WTC11 (cell line): ENCODE data around the gene ADCY2.

Source experiments
- JUN ChIP-seq: sonication (generic); formaldehyde crosslinking; IDR thresholded peaks from 2 replicates; pipeline ENCODE4 v1.8.0; 2023; ENCODE audit warnings: mild to moderate bottlenecking, missing genetic modification reagents
- MXD4 ChIP-seq: fragments of 250-450 bp; sonication (Bioruptor Pico); IDR thresholded peaks from 2 replicates; pipeline ENCODE4 v1.8.0; 2021; ENCODE audit warnings: mild to moderate bottlenecking, moderate library complexity, borderline replicate concordance
- TF ChIP-seq, protein P1 (sequence below): sonication (generic); formaldehyde crosslinking; IDR thresholded peaks from 2 replicates; pipeline ENCODE4 v1.8.1; 2023; ENCODE audit warnings: mild to moderate bottlenecking, missing genetic modification reagents, moderate library complexity
- TF ChIP-seq, protein P2 (sequence below): fragments of 250-450 bp; sonication (Bioruptor Pico); conservative IDR thresholded peaks from 2 replicates; pipeline ENCODE4 v1.9.0; 2021; ENCODE audit warnings: mild to moderate bottlenecking
- TF ChIP-seq, protein P3 (sequence below): fragments of 200-600 bp; IDR thresholded peaks from 2 replicates; pipeline ENCODE4 v1.8.0; 2022; ENCODE audit warnings: antibody characterized with exemption
- TF ChIP-seq, protein P4 (sequence below): sonication (generic); formaldehyde crosslinking; IDR thresholded peaks from 2 replicates; pipeline ENCODE4 v1.8.1; 2023; ENCODE audit warnings: mild to moderate bottlenecking, moderate library complexity, missing genetic modification reagents
- TF ChIP-seq, protein P5 (sequence below): sonication (generic); formaldehyde crosslinking; IDR thresholded peaks from 2 replicates; pipeline ENCODE4 v1.8.1; 2022; ENCODE audit warnings: low read depth, mild to moderate bottlenecking, moderate library complexity, missing genetic modification reagents, borderline replicate concordance

DNA sequence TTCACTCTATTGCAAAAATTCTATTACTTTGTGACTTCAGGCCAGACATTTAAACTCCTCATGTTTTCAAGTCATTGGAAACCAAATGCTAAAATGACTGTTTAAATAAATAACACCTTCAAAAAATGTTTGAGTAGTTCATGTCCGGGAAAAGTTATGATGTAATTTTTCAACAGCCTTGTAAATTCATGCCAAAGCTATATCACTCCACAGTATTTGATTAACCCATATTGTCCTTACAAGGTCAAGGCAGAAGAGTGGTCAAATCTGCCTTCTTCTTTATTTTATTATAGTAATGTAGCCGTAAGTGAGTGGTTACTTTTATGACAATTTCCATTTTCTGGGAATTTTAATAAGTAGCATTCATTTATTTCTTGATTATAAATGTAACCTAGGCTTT, 72.8 kb downstream of the ADCY2 start:
- TF ChIP-seq, protein P1, sequence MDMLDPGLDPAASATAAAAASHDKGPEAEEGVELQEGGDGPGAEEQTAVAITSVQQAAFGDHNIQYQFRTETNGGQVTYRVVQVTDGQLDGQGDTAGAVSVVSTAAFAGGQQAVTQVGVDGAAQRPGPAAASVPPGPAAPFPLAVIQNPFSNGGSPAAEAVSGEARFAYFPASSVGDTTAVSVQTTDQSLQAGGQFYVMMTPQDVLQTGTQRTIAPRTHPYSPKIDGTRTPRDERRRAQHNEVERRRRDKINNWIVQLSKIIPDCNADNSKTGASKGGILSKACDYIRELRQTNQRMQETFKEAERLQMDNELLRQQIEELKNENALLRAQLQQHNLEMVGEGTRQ (CRISPR knock-in tag) = no peak
- TF ChIP-seq, protein P2, sequence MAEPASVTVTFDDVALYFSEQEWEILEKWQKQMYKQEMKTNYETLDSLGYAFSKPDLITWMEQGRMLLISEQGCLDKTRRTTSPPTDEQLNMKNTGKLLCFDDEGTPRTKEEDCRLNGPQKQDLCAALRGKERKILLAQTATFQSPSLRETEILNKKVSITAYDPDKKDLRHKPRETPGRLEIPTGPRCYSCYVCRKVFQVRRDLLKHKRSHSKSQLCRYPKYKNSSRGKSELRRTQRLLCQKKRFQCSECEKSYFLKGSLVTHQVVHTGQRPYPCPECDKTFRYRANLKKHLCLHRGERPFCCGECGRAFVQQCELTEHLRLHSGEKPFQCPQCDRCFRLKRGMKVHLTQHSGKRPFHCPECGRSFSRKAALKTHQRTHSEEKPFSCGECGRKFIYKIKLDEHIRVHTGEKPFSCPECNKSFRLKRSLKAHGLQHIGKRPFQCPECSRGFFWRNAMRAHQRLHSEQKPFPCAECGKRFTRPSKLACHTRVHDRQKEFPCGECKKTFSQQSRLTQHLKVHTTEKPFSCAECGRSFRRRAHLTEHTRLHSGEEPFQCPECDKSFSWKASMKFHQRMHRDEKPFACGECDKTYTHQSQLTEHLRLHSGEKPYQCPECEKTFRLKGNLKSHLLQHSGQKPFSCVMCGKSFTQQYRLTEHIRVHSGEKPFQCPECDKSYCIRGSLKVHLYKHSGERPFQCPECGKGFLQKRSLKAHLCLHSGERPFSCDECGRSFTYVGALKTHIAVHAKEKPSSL (CRISPR knock-in tag) = no peak
- TF ChIP-seq, protein P3, sequence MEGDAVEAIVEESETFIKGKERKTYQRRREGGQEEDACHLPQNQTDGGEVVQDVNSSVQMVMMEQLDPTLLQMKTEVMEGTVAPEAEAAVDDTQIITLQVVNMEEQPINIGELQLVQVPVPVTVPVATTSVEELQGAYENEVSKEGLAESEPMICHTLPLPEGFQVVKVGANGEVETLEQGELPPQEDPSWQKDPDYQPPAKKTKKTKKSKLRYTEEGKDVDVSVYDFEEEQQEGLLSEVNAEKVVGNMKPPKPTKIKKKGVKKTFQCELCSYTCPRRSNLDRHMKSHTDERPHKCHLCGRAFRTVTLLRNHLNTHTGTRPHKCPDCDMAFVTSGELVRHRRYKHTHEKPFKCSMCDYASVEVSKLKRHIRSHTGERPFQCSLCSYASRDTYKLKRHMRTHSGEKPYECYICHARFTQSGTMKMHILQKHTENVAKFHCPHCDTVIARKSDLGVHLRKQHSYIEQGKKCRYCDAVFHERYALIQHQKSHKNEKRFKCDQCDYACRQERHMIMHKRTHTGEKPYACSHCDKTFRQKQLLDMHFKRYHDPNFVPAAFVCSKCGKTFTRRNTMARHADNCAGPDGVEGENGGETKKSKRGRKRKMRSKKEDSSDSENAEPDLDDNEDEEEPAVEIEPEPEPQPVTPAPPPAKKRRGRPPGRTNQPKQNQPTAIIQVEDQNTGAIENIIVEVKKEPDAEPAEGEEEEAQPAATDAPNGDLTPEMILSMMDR = no peak
- no peak for TF ChIP-seq MXD4 (CRISPR knock-in tag)
- TF ChIP-seq, protein P4, sequence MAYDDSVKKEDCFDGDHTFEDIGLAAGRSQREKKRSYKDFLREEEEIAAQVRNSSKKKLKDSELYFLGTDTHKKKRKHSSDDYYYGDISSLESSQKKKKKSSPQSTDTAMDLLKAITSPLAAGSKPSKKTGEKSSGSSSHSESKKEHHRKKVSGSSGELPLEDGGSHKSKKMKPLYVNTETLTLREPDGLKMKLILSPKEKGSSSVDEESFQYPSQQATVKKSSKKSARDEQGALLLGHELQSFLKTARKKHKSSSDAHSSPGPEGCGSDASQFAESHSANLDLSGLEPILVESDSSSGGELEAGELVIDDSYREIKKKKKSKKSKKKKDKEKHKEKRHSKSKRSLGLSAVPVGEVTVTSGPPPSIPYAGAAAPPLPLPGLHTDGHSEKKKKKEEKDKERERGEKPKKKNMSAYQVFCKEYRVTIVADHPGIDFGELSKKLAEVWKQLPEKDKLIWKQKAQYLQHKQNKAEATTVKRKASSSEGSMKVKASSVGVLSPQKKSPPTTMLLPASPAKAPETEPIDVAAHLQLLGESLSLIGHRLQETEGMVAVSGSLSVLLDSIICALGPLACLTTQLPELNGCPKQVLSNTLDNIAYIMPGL = no peak
- TF ChIP-seq, protein P5, sequence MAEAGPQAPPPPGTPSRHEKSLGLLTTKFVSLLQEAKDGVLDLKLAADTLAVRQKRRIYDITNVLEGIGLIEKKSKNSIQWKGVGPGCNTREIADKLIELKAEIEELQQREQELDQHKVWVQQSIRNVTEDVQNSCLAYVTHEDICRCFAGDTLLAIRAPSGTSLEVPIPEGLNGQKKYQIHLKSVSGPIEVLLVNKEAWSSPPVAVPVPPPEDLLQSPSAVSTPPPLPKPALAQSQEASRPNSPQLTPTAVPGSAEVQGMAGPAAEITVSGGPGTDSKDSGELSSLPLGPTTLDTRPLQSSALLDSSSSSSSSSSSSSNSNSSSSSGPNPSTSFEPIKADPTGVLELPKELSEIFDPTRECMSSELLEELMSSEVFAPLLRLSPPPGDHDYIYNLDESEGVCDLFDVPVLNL (CRISPR knock-in tag) = no peak
- no peak for TF ChIP-seq JUN
